GM06990 (cell line): ENCODE results near the gene CMTM7.

Experiments used
- DNase-seq: peaks from one replicate; pipeline ENCODE4 v3.0.0-alpha.2; 2011; ENCODE audit not compliant: insufficient read length; ENCODE audit errors: extremely low read depth
- H3K27me3 ChIP-seq: replicated peaks from 2 replicates; pipeline ENCODE4 v1.6.0; 2011; ENCODE audit warnings: low read length; ENCODE audit not compliant: control insufficient read depth, insufficient read depth
- H3K36me3 ChIP-seq: 2 replicates; pipeline ENCODE4 v1.5.1; 2011; ENCODE audit warnings: low read length; ENCODE audit not compliant: control insufficient read depth, insufficient read depth
- H3K4me3 ChIP-seq: replicated peaks from 2 replicates; pipeline ENCODE4 v1.5.1; 2011; ENCODE audit warnings: low read depth, mild to moderate bottlenecking, control low read depth, low read length
- CTCF ChIP-seq: IDR thresholded peaks from 2 replicates; pipeline ENCODE4 v1.5.1; 2011; ENCODE audit warnings: low read length, control low read depth, mild to moderate bottlenecking, inconsistent platforms; ENCODE audit not compliant: insufficient read depth, poor library complexity, severe bottlenecking

CMTM7 gene

GRCh38 chr3:32495609-32496008 lies 104.0 kb downstream of the CMTM7 start:
- Histone ChIP-seq H3K27me3 (no peaks in the 10 kb centered on the region), H3K36me3 (no peaks in the 10 kb centered on the region; the same call in 1 of the 2 replicates), H3K4me3 (no peak overlapping the region)
- TF ChIP-seq CTCF: no peak
- DNase-seq: no peak

DNA sequence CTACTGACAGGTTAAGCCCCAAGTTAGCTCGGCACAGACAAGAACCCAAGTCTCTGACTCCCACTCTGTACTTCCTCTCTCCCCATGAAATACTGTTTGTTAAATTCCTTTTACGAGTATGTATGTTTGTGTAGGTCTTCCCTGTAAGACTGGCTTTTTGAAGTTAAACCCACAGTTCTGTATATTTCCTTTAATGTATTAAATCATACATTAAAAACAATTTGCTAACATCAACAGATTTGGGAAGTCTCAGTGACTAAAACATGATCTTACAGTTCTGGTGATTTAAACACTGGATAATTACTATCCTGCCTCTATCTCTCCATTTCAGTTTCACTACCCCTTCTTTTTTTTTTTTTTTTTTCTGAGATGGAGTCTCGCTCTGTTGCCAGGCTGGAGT lies 106.6 kb downstream of the CMTM7 start:
- Histone ChIP-seq H3K36me3 (no peaks in the 10 kb centered on the region), H3K4me3 (no peak overlapping the region), H3K27me3 (no peaks in the 10 kb centered on the region)
- no peak for DNase-seq
- TF ChIP-seq CTCF: no peak

DNA sequence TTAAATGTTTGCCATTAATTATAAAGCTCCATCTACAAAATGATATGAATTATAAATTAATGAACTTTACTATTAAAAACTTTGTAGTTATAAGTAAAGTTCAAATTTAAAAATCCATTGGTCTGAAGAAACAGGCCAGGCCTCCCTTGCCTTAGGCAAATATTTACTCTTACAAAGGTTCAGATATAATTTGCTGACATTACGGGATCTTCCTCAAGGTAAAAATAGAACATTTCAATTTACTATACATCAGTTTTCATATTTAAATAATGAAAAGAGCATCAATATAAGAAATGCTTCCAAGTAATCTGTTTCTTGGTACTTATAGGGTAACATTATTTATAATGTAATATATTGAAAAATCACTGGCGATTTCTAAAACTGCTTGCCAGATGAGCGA lies 107.3 kb downstream of the CMTM7 start:
- no peaks in the 10 kb centered on the region for H3K36me3 ChIP-seq
- DNase-seq: no peak
- no peaks in the 10 kb centered on the region for H3K27me3 ChIP-seq
- no peak overlapping the region for H3K4me3 ChIP-seq
- no peak for TF ChIP-seq CTCF

DNA sequence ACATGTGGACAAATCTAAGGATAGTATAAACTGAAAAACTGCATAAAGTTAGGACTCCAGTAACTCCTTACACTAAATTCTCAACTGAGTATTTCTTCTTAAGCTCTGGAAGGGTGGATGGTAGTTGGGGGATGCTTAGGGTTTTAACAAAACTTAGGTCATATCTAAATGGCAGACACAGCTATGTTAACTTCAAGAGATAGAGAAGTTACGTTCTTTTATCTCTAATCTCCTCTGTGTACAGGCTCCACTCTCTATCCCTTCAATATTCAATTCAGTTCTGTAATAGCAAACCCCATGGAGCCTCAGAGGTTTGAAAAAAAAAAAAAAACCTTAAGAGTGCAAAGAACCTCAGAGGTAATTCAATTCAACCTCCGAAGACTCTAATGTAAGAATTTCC lies 107.9 kb downstream of the CMTM7 start:
- Histone ChIP-seq H3K4me3 (no peak overlapping the region), H3K27me3 (no peaks in the 10 kb centered on the region), H3K36me3 (no peaks in the 10 kb centered on the region)
- DNase-seq: no peak
- no peak for TF ChIP-seq CTCF

DNA sequence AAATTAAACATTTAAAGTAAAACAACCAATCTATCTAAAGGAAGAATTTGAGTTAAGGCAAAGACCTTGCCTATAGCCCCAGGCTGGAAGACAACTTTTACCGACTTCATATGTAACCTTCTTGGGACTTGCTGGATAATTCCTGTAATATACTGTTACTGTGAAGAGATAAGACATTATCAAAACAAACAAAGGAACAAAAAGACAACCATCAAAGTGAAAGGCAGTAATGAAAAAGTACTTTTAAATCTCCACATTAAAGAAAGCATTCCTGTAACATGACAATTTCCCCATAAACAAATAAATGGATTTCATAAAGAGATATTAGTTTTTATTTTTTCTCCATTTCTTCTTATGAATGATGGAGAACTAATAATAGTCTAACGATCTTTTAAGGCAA lies 108.6 kb downstream of the CMTM7 start:
- DNase-seq: no peak
- Histone ChIP-seq H3K27me3 (no peaks in the 10 kb centered on the region), H3K36me3 (no peaks in the 10 kb centered on the region), H3K4me3 (no peak overlapping the region; the same call in 1 of the 2 replicates)
- no peak for TF ChIP-seq CTCF
